Measurements from ENCODE around the gene BORCS6. TPM values are rescaled to one million over a fixed set of nuclear protein-coding genes. Genes with fewer than 3 reads are reported as not detected.
A peak's percentile ranks its signal among the peaks of the same experiment; 100 is the strongest.

Gene BORCS6
- total and polyA plus RNA-seq, 2 of the 13 experiments (the other 11 are each of a cell fraction or from before 2014, with no cell fraction given), result 2.0 to 5.1 TPM

DNA sequence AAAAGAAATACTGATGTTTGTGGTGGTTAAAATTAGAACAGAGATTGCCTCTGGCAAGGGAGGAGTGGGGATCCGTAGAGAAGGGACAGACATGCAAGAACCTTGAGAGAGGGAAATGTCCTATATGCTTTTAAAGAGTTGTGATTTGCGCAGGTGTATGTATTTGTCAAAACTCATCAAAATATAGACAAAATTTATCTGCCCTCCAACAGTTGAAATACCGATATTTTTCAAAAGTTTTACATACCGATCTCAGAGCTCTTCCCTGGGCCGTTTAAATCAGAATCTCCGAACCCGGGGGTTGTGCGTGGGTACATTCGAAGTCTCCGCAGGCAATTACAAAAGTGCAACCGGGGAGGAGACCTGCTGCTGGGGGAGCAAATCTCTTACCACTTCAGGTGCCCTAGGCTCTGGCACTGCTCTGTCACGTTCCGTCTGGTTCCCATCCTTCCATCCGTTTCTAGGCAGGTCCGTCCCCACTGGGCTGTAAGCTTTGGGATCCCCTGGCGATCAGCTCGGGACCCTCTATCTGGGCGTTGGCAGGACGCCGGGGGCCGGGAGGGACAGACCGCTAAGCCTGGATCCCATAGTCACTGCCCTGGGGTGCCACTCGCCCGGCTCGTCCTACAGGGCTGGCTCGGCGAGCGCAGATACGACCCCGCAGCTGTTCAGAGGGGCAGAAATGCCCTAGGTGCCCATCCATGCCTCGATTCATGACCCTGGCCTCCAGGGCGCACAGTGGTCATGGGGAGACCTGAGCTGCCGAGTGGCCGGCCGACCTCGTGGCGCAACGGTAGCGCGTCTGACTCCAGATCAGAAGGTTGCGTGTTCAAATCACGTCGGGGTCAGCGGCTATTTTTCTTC is 4.2 kb downstream of the BORCS6 start (continued):
- TF ChIP-seq, protein P1, sequence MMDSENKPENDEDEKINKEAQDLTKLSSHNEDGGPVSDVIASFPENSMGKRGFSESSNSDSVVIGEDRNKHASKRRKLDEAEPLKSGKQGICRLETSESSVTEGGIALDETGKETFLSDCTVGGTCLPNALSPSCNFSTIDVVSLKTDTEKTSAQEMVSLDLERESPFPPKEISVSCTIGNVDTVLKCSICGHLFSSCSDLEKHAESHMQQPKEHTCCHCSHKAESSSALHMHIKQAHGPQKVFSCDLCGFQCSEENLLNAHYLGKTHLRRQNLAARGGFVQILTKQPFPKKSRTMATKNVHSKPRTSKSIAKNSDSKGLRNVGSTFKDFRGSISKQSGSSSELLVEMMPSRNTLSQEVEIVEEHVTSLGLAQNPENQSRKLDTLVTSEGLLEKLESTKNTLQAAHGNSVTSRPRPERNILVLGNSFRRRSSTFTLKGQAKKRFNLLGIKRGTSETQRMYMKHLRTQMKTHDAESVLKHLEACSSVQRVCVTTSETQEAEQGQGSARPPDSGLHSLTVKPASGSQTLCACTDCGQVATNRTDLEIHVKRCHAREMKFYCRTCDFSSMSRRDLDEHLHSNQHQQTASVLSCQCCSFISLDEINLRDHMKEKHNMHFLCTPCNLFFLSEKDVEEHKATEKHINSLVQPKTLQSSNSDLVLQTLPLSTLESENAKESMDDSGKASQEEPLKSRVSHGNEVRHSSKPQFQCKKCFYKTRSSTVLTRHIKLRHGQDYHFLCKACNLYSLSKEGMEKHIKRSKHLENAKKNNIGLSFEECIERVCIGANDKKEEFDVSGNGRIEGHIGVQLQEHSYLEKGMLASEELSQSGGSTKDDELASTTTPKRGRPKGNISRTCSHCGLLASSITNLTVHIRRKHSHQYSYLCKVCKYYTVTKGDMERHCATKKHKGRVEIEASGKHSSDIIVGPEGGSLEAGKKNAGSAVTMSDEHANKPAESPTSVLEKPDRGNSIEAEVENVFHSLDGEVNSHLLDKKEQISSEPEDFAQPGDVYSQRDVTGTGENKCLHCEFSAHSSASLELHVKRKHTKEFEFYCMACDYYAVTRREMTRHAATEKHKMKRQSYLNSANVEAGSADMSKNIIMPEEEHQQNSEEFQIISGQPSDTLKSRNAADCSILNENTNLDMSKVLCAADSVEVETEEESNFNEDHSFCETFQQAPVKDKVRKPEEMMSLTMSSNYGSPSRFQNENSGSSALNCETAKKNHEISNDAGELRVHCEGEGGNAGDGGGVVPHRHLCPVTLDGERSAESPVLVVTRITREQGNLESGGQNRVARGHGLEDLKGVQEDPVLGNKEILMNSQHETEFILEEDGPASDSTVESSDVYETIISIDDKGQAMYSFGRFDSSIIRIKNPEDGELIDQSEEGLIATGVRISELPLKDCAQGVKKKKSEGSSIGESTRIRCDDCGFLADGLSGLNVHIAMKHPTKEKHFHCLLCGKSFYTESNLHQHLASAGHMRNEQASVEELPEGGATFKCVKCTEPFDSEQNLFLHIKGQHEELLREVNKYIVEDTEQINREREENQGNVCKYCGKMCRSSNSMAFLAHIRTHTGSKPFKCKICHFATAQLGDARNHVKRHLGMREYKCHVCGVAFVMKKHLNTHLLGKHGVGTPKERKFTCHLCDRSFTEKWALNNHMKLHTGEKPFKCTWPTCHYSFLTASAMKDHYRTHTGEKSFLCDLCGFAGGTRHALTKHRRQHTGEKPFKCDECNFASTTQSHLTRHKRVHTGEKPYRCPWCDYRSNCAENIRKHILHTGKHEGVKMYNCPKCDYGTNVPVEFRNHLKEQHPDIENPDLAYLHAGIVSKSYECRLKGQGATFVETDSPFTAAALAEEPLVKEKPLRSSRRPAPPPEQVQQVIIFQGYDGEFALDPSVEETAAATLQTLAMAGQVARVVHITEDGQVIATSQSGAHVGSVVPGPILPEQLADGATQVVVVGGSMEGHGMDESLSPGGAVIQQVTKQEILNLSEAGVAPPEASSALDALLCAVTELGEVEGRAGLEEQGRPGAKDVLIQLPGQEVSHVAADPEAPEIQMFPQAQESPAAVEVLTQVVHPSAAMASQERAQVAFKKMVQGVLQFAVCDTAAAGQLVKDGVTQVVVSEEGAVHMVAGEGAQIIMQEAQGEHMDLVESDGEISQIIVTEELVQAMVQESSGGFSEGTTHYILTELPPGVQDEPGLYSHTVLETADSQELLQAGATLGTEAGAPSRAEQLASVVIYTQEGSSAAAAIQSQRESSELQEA (CRISPR knock-in tag; IDR thresholded peaks at IDR 0.05; ENCODE audit: not compliant biosample characterization), result no peak
- no peak for TF ChIP-seq HNF1B (CRISPR knock-in tag; IDR thresholded peaks at IDR 0.05)
- peak; percentile 95 for TF ChIP-seq CBX1 (IDR thresholded peaks at IDR 0.05; ENCODE audit: low read depth)
- TF ChIP-seq HOXA3 (CRISPR knock-in tag; IDR thresholded peaks at IDR 0.05), result peak; percentile 61
- TF ChIP-seq, protein P2, sequence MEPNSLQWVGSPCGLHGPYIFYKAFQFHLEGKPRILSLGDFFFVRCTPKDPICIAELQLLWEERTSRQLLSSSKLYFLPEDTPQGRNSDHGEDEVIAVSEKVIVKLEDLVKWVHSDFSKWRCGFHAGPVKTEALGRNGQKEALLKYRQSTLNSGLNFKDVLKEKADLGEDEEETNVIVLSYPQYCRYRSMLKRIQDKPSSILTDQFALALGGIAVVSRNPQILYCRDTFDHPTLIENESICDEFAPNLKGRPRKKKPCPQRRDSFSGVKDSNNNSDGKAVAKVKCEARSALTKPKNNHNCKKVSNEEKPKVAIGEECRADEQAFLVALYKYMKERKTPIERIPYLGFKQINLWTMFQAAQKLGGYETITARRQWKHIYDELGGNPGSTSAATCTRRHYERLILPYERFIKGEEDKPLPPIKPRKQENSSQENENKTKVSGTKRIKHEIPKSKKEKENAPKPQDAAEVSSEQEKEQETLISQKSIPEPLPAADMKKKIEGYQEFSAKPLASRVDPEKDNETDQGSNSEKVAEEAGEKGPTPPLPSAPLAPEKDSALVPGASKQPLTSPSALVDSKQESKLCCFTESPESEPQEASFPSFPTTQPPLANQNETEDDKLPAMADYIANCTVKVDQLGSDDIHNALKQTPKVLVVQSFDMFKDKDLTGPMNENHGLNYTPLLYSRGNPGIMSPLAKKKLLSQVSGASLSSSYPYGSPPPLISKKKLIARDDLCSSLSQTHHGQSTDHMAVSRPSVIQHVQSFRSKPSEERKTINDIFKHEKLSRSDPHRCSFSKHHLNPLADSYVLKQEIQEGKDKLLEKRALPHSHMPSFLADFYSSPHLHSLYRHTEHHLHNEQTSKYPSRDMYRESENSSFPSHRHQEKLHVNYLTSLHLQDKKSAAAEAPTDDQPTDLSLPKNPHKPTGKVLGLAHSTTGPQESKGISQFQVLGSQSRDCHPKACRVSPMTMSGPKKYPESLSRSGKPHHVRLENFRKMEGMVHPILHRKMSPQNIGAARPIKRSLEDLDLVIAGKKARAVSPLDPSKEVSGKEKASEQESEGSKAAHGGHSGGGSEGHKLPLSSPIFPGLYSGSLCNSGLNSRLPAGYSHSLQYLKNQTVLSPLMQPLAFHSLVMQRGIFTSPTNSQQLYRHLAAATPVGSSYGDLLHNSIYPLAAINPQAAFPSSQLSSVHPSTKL (CRISPR knock-in tag; IDR thresholded peaks at IDR 0.05), result peak; percentile 51
- TF ChIP-seq CENPT (CRISPR knock-in tag; IDR thresholded peaks at IDR 0.05; ENCODE audit: low read depth), result no peak
- TF ChIP-seq MAZ (IDR thresholded peaks at IDR 0.05; ENCODE audit: borderline replicate concordance, low read depth, low read length), result no peak
- TF ChIP-seq MAZ (CRISPR knock-in tag; IDR thresholded peaks at IDR 0.05; ENCODE audit: low read depth), result peak; percentile 79
- peak; percentile 87 for TF ChIP-seq ADNP (CRISPR knock-in tag; IDR thresholded peaks at IDR 0.05)
- peak; percentile 76; the same call in 2 of the 3 replicates for TF ChIP-seq MXI1 (IDR thresholded peaks at IDR 0.05; ENCODE audit: borderline replicate concordance, low read depth, low read length)
- TF ChIP-seq, protein P3, sequence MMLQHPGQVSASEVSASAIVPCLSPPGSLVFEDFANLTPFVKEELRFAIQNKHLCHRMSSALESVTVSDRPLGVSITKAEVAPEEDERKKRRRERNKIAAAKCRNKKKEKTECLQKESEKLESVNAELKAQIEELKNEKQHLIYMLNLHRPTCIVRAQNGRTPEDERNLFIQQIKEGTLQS (CRISPR knock-in tag; IDR thresholded peaks at IDR 0.05), result no peak
- TF ChIP-seq ZFX (CRISPR knock-in tag; IDR thresholded peaks at IDR 0.05; ENCODE audit: low read depth), result no peak; the same call in none of the 2 replicates
- TF ChIP-seq ATF7 (IDR thresholded peaks at IDR 0.05), result no peak
- TF ChIP-seq ATF7 (CRISPR knock-in tag; IDR thresholded peaks at IDR 0.05), result no peak

Measured in HepG2 (cell line).